GM19240 (cell line): Measurements from ENCODE around the gene PPP1R1C.
A peak's percentile ranks its signal among the peaks of the same experiment; 100 is the strongest.

ENCODE experiments used
- DNase-seq: peaks from one replicate; pipeline ENCODE4 v3.0.0; 2011; ENCODE audit warnings: low spot score; ENCODE audit not compliant: insufficient read length

PPP1R1C gene

DNA sequence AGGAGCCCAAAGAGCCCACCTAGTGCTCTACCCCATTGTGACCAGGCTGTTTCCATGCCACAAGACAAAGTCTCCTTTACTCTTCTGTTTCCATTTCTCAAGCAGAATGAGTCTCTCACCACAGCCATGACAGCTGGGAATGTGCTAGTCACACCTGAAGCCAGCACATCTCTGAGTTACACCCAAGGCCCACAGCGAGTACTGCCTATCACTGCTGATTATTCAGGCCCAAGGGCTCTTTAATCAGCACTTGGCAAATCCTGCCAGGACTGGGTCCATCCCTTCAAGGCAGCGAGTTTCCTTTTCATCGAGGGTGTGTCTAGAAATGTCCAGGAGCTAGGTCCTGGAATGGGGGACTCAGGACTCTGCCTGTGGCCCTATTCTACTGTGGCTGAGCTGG lies 14.6 kb upstream of the PPP1R1C start:
- DNase-seq, result no peak

DNA sequence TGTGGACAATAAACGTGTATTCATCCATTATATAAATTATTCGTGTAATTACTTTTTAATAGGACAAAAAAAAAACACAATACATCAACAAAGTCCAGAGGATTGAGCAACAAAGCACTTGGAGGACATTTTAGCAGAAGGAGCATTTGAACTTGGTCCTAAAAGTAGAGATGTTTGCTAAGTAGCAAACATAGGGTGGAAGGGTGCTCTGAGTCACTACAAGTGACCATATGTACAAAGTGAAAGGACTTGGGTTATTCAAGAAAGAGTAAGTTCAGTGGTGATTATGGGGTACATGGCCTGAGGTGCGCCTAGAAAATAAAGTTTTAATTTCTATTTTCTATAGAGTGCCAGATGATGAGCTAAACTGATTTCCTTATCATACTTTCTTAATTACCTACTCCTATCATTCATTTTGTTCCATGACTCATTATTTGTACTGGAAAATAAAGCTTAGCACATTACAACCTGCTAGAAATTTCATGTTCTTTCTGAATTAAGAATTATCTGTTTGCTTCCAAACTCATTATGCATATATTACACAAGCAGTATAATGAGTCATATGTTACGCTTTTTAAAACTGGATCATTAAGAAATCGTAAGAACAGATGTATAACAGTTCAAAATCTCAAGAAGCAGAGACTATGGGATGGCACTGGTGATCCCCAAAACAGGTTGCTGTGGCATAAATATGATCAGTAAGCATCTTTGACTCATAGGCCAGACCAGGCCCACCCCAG lies 13.1 kb upstream of the PPP1R1C start:
- DNase-seq, result no peak

DNA sequence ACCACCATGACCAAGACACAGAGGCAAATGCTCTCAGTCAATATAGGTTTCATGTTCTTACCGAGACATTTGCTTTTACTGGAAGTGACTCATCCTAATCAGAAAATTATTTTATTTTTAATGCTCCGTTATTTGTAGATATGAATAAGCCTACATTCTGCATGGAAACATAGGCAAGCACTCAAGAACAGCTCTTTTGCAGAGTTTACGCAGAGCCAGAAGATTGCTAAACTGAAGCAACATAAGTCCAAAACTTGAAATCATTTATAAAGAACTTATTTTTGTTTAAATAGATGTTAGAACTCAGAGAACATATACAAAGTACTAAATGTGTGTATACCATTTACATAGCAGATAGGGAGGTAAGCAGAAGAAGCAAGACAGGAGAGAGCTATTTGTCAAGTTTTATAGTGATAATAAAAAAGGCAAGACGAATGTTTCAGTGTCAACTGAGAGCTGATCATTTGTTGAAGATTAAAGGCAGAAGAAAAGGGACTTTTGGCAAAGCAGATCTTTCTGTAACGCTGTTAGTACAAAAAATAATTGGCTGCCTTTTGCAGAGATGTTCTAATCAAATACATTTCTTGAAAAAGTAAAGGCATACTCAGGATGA lies 12.4 kb upstream of the PPP1R1C start:
- no peak for DNase-seq

DNA sequence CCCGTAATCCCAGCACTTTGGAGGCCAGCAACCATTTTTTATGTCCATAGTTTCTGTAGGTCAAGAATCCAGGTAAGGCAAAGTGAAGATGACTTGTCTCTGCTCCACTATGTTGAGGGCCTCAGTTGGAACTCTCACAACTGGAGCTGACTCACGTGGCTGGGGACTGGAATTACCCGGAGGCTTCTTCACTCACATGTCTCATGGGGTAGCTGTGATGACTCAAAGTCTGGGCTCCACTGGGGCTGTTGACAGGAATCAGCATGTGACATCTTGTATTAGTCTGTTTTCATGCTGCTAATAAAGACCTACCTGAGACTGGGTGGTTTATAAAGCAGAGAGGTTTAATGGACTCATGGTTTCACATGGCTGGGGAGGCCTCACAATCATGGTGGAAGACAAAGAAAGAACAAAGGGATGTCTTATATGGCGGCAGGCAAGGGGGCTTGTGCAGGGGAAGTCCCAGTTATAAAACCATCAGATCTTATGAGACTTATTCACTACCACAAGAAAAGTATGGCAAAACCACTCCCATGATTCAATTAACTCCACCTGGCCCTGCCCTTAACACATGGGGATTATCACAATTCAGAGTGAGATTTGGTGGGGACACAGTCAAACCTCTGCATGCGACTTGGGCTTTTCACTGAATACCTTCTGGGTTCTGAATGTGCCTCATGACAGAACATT lies 7.8 kb upstream of the PPP1R1C start:
- no peak for DNase-seq

DNA sequence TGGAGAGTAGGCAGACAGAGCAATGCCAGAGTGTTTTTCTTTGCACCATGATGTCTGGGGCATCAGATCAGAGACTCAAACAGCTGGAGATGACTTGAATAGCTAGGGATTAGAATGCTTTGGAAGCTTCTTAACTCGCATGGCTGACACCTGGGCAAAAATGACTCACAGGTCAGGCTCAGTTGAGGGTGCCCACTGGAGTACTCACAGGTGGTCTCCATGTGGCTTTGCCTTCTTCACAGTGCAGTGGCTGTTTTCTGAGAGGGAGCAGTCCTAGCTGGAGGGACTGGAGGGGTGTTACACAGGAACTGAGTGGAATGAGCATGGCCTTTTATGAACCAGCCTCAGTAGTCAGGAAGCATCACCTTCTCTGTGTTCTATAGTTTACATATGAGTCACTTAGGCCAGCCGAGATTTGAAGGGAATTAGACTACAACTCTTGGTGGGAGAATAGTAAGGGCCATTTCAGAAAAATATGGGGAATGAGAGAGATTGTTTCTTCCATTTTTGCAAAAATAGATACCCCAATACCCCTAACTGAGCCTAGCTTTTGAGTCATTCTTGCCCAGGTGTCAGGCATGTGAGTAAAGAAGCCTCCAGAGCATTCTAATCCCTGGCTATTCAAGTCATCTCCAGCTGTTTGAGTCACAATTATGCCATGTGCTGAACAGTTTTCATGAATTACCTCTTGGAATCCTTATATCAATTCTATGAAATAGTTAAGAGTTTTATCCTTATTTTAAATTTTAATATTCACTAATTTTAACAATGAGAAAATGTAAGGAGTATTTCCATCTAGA lies 7.1 kb upstream of the PPP1R1C start:
- no peak for DNase-seq

DNA sequence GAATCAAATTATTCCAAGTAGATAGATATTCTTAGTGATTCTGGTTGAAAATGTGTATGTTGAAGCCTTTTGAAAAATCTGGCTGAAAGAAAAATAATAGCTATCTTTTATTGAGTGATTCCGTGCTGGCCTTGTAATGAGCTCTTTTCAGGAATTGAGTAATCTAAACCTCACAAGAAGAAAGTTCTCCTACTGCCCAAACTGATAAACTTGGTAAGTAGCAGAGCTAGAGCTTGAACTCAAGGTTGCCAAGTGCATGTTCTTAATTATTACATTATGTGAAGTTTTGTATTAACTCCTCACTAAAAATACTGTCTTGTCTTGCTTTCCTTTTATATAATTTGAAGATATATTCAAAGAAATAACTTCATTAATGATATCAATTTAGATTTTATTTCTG lies 1.6 kb upstream of the PPP1R1C start:
- no peak for DNase-seq

DNA sequence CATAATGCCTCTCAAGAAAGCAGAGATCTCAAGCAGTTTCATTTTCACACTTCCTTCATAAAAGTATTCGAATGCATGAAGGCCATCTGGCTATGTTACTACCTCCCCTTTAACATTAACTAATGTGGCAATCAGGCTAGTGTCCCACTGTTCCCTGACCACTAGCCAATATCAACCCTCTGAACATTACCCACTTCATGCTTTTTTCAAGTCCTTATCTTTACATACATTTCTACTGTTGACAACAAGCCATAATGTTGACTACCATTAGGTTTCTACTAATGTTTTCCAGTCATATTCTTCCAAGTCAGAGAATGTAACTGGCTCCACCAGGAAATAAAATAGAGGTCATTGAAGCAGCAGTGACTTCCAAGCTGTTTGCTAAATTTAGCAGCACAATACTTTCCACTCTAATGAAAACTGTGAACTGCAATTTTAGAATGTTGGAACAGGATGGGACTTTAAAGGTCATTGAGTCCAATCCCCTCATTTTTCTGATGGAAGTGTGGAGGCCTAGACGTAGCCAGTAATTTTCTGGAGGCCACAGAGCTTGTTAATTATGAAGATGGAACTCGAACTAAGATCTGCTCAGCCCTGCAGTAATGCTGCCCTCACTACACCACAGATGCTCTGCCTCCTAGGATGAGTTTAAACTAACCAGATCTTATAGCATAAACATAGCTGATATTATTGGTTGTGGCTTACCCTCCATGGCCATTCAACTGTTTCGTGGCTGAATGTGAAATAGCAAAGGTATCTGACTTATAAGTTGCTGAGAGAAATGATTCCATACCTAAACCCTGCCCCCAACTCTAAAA lies 630 bp upstream of the PPP1R1C start:
- DNase-seq, result no peak

DNA sequence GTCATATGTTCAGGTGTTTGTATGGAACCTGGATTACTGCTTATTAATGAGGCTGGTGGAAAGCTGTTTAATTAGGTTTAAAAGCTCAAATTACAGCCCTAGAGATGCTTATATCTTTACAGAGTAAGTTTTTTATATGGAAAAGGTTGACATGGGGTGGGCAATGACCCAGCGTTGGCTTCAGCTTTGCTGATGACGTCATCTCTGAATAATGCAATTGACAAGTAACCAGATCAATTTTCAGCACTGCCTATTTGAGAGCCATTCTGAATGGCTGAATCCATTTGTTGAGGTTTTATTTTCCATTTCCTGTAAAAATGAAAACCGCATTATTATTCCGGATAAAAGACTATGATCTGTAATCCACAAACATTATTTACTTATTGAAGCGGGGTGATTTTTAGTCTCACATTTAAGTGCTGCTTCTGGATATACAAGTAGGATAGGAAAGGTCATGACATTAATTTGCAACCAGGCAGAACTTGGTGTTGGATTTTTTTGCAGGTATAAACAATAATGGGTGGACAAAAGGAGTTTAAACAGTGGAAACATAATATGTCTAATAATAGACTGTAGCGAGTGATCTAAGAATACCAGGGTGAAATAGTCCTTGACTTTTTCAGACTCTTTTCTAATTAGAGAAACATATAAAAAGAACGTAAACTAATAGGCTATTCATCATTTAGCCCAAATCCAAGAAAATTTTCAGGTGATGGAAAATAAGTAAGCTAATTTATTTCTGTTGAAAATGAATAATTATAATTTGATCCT lies 2.7 kb downstream of the PPP1R1C start:
- no peak for DNase-seq

DNA sequence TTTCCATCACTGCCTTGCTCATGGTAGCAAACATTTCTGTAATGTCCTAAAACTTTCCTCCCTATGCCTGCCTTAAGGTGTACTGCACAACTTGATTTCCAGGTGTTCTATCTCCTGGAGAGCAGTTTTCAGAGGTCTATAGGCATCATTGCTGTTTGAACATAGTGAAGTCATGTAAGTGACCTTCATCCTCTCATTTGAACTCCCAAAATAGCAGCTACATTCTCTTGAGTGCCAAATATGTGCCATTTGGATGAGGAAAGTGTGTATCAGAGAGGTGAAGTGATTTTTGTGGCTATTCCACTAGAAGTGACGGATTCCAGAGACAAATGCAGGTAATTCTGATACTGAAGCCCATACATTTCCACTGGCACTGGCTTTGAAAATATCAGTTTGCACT lies 3.4 kb downstream of the PPP1R1C start:
- no peak for DNase-seq

DNA sequence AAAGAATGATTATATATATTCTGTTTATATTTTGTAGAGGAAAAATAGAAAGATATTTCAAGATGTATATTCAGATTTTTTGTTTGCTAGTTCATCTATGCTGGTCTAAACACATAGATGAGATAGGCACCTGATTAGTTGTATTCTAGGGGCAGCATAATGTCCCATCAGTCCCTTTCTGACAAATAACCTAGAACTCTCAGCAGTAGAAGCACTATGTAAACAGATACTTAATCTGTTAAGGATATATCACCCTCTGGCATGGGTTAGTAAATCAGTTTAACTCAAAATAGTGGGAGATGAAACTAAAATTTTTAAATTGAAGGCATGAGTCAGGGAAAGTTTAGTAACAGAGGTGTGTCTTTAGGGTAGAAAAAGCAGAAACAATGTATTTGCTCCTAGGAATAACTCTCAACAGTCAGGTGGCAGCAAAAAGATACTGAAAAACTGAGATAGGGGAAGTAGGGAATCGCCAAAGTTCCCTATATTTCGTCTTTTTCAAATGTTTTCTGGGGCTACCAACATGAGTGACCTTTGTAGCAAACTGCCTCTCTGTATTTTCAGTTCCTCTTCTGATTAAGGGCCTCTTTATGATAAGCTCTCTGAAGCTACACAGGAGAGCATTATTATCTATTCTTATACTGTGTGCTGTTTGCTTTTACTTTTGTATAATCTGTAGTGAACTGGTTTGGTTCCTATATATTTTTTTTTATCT lies 5.7 kb downstream of the PPP1R1C start:
- peak; percentile 11 for DNase-seq

DNA sequence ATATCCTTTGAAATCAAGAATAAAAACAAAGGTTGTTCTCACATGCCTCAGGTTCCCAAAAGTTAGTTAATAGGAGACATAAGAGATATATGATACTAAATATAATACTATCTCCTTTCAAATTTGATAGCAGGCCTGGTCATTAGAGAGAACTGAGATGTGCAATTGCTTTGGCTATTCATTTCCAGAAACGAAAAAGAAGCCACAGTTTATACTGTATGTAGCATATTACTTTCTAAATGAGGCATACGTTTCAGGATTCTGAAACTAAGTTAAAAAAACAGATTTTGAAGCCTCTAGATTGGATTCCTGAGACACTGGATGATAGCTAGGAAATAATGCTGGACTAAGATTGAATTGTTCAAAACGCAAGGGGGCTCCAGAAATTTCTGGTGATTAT lies 7.1 kb downstream of the PPP1R1C start:
- DNase-seq, result peak; percentile 24

DNA sequence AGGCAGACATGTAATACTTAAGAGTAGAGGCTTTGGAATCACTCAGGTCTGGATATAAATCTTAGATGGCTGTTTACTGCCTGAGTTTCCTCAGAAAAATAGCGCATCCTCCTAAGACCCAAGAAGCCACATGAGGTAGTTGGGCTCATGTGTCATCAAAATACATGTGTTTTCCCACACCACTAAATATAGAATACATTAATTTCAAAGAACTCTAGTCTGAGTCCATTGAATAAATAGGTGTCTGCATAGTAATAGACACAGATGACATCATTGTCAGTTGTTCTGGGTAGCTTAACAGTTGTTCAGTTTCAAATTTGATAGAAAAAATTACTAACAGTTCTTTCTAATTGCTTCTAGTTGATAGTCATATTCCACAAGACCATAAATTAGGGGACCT lies 9.6 kb downstream of the PPP1R1C start:
- DNase-seq, result no peak

DNA sequence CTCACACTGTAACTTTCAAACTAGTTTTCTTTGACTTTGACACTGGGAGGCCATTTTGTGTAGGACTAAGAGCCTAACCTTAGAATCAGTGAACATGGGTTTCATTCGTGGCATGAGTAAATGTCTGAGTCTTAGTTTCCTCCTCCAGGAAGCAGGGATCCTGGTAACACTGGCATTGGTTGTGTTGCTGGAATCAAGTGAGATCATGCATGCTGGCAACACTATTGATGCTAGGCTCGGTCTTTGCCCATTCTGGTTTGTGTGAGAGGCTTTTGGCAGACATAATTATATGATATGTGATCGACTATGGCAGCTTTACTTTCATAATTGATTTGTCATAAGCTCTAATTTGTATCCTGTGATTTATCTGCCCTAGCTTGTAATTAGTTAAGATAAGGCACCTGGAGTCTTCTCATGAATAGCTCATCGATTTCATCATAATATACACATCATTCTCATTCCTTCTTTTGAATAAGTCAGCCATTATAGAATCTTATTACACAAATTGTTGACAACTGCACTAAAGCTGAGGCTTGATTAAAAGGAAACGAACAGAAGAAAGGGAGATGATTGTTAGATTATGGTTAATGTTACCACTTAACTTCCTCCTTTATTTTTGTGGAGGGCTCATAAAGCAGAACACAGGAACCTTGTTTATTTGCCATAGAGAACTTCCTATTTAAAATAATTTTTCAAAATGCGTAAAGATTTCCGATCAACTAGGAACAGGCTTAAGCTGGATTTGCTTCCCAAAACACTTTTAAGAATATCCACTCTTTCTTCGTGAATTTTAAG lies 12.6 kb downstream of the PPP1R1C start:
- no peak for DNase-seq

DNA sequence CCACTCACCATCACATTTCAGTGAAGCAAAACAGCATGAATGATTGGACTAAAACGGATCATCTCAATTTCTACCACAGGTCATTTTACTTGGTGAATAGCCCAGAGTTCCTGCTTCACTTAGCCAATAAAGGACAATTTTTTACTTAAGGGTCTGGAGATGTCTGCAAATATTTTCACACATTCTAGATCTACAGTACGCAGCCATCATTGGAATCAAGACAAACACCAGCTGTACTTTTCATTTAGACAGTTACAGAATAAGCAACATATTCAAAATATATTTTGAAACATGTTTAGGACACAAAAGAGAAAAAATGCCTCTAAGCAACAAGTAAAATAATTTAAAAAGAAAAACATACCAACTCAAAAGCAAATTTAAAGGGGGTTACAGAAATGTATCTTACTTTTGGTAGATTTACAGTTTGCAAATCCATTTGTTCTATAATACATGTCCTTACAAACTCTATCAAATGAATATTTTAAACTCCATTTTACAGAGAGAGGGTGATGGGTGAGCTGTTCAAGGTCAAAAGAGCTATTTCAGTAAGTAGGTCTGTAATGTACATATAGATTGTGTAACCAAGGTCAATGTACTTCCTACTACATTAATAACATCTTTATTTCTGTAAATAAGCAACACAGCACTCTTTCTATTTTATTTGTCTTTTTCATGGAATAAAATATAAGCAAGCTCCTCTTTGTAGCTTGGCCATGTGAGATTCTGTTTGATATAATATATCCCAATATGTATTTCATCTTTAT lies 13.4 kb downstream of the PPP1R1C start:
- no peak for DNase-seq

DNA sequence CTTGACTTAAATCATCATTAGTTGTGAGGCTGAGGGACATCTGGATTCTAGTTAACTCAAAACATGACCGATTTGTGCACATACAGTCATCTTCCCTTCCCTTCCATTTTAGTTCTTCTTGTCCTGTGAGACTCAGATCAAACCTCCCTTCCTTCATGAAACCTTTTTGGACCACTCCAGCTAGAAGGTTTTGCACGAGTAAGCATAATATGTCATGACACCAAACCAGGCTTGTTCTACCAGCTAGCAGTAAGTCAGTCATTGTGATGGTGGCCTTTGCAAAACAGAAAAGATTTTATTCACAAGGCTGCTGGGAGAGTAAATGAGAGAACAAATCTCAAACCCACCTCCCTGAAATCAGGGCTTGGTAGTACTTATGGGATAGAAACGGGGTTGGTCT lies 14.3 kb downstream of the PPP1R1C start:
- no peak for DNase-seq

DNA sequence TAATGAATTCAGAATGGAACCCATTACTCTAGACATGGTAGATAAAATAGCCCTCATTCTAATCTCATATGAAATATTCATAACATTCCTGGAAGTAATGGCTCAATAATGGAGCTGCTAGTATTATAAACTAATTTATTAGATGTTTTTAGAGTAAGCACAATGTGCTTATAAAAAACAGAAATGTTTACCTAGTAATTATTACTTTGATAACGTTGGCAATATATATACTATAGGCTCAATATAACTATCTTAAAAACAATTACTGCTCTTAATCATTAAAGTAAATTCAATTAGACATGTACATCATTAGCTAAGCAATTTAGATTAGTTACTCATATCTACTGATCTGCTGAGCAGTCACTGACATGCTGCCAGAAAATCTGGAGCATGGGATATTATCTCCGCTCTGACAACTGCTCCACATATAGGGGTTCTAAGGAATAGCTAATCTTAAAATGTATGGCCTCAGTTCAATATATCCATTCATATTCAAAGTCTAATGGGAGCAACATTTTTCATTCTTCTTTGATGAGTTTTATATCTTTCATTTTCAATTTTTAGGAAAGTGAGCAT lies 19.4 kb downstream of the PPP1R1C start:
- DNase-seq, result no peak

DNA sequence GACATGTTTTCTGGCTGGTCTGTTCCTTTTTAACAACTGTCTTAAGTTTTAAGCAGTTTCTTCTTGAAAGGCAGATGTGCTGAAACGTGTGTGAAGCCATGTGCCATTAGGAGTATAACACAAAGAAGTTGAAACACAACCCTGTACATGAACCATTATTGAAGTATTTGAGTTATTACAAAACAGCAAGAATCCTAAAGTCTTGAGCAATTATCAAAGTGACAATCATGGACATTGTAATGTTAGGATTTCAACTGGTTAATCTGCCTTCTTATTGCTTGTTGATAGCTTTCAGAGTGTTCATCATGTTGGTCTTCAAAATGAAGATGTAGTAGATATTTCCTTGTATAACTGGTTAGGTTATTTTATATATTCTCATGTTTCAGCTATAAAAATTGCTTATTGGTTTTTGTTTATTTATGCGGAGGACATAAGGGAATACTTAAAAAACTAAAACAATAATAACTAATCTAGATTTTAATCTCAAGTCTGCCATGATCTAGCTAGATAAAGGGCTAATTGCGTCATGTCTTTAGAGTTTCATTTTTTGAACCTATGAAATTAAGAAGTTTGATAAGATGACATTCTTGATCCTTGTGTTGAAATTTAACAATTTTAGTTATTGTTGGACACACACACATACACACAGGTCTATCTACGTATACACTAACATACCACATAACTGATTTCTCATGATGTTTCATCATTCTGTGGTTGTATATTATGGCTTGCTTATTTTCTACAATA lies 21.1 kb downstream of the PPP1R1C start:
- DNase-seq, result no peak
